ENCODE results near the gene TASOR2.

TASOR2 gene

DNA sequence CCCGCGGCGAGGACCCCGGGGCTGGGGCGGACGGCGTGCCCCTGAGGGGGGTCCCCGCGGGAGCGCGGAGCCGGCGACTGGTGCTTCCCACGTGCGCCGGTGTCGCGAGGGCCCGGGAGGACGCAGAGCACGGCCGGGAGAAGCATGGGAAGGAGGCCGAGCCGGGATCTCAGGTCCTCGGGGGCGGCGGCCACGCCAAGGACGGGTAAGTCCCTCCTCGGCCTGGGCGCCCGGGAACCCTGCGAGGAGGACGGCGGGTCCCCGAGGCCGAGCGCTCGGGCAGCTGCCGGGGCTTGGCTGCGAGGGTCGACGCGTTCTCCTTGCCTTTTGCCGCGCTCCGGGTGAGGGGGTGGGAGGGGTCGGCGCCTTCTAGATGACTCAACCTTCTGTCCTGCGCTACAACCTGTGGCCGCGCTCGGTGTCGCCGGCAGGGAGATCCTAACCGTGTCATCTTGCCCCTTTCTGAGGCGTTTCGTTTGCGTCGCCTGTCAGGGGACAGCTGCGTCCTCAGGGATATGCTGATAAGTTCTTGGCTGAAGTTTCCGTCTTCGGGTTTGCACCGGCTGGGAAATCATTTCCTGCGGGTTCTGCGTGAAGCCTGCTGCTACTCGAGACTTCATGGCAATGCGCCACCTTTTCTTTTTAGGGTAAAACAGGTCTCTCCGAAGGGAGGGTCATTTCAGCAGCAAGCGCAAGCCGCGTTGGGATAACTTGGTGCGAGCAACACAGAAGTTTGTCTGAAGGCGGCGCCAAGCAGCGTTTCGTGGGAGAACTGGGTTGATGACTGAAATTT is 529 bp downstream of the TASOR2 start:
- DNase-seq = peak; percentile 68

- no peak for DNase-seq
Observed at GRCh38 chr10:5685764-5686240, 1.2 kb downstream of the TASOR2 start.

DNA sequence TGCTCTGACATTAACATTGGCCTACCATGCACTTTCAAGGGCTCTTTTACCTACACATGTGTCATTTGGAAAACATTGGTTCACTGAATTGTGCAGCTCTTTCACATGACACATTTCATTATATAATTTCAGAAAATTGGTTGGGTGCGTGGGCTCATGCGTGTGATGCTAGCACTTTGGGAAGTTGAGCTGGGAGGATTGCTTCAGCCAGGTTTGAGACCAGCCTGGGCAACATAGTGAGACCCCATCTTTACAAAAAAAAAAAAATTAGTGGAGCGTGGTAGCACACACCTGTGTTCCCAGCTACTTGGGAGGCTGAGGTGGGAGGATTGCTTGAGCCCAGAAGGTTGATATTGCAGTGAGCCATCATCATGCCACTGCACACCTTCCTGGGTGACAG is 3.9 kb downstream of the TASOR2 start:
- DNase-seq = no peak

- DNase-seq = no peak
Observed at GRCh38 chr10:5691786-5692185, 7.1 kb downstream of the TASOR2 start.

- peak; percentile 50 for DNase-seq
Observed at GRCh38 chr10:5692461-5693358, 8.1 kb downstream of the TASOR2 start.

- no peak for DNase-seq
Observed at GRCh38 chr10:5694573-5694972, 9.9 kb downstream of the TASOR2 start.

- DNase-seq = no peak
Observed at GRCh38 chr10:5697342-5697741, 12.7 kb downstream of the TASOR2 start.

DNA sequence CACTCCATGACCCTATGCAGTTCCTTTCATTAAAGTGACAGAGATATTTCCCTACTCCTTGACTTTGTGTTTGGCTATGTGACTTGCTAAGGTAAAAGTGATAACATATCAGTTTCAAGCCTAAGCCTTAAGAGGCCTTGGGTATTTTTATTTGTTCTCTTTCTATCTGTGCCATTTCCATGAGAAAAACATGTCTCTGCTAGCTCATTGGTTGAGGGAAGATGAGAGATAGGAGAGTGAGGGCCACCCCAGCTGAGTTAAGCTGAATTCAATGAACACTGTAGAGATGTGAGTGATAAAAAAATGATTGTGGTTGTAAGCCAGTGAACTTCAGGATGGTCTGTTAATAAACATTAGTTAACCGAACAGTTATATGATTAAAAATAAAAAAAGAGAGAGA is 13.4 kb downstream of the TASOR2 start:
- no peak for DNase-seq

GRCh38 chr10:5708356-5708755 is 23.7 kb downstream of the TASOR2 start:
- DNase-seq = no peak

- no peak for DNase-seq
Observed at GRCh38 chr10:5709865-5710264, 25.2 kb downstream of the TASOR2 start.

GRCh38 chr10:5710859-5711258 is 26.2 kb downstream of the TASOR2 start:
- peak; percentile 46 for DNase-seq

DNA sequence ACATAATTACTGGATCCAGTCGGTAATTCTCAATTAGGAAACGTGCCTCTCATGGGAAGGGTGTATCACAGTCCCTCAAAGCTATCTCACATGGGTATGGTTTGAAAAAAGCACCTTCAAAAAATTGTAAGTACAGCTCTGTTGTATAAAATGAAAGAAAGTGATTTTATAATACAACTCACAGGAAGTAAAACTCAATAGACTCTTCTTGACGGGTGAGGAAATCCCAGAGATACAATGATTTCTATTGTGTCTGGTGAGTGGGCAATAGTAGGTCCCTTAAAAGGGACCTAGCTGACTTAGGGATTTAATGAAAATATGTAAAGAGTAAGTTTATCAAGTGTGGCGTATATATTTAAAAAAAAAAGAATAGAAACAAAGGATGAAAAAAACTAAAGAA is 27.0 kb downstream of the TASOR2 start:
- DNase-seq = peak; percentile 46

DNA sequence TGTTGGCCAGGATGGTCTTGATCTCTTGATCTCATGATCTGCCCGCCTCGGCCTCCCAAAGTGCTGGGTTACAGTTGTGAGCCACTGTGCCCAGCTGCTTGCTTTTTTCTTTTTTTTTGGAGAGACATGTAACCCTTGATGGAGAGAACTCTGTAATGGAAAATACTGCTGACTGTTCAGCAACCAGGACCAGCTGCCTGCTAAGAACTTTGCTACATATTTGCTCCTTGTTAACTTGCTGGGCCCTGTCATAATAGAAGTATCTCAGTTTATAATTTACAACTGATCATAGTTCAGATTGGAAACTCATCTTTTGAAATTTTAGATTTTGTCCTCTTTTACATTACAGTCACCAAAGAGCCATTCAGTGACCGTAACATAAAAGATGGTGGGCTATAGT is 34.9 kb downstream of the TASOR2 start:
- DNase-seq = no peak

GRCh38 chr10:5720182-5720581 is 35.5 kb downstream of the TASOR2 start:
- DNase-seq = no peak

GRCh38 chr10:5723692-5724091 is 39.1 kb downstream of the TASOR2 start:
- peak; percentile 60 for DNase-seq

DNA sequence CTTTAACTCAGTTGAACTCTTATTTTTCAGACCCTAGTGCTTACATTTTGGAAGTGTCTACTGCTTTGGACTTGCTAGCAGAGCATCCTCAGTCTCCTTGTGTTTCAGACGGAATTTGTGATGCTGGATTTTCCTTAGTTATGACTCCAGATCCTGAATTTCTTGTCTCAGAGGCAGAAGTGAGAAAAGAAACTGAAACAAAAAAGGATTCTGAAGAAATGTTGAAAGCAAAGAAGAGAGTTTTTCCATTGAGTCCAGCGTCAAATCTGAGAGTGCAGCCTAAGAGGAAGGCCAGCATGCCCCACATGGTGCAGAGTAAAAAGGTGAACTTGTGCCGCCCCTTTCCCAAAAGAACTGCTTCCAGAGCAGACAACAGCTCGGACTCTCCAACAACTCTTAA is 46.1 kb downstream of the TASOR2 start:
- DNase-seq = peak; percentile 51

DNA sequence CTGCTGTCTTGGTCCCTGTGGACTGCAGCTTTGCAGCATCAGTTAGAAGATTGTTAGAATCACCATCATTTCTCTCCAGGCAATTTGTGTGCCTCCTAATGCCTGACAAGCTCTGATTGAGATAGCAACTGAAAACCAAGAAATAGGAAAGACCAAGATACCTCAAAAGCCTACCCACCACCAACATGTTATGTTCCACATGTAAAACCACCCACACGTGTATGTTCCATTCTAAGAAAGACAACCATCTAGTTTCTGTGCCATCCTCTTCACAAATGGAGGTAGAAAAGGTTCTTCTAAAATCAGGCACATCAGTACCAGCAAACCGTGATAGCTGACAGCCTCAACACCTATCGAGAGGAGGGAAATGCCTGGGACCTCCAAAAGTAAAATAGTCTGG is 46.9 kb downstream of the TASOR2 start:
- no peak for DNase-seq

- DNase-seq = no peak
Observed at GRCh38 chr10:5732141-5732540, 47.5 kb downstream of the TASOR2 start.
